ENCODE data around the gene MYOF.

GRCh38 chr10:93514521-93514920 lies 32.4 kb upstream of the MYOF start:
- TF ChIP-seq, protein P1, sequence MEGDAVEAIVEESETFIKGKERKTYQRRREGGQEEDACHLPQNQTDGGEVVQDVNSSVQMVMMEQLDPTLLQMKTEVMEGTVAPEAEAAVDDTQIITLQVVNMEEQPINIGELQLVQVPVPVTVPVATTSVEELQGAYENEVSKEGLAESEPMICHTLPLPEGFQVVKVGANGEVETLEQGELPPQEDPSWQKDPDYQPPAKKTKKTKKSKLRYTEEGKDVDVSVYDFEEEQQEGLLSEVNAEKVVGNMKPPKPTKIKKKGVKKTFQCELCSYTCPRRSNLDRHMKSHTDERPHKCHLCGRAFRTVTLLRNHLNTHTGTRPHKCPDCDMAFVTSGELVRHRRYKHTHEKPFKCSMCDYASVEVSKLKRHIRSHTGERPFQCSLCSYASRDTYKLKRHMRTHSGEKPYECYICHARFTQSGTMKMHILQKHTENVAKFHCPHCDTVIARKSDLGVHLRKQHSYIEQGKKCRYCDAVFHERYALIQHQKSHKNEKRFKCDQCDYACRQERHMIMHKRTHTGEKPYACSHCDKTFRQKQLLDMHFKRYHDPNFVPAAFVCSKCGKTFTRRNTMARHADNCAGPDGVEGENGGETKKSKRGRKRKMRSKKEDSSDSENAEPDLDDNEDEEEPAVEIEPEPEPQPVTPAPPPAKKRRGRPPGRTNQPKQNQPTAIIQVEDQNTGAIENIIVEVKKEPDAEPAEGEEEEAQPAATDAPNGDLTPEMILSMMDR (IDR thresholded peaks at IDR 0.05) = no peak
- TF ChIP-seq POLR2AphosphoS5 (IDR thresholded peaks at IDR 0.05) = no peak
